Left lobe of liver (tissue), 2 donors: Measurements from ENCODE around the gene FXYD2. TPM values are rescaled to one million over a fixed set of nuclear protein-coding genes. Genes with fewer than 3 reads are reported as not detected.

Experiments
- ATAC-seq: fragments of 200-7000 bp; cut with Tn5 transposase; one replicate; pipeline ENCODE4 v1.9.1; 2020; ENCODE audit warnings: mild to moderate bottlenecking, moderate library complexity
- DNase-seq: peaks from one replicate; pipeline ENCODE4 v3.0.0-alpha.2; 2020; ENCODE audit warnings: low spot score
- total RNA-seq: library from RNA; stranded (reverse); gene quantifications from one replicate; pipeline ENCODE4 v1.2.1, GENCODE V29; 2021
- donor health status: DM: no; HTN: no; CAD: no; lungs with moderate emphysema.
- donor health status: DM: no; HTN: yes; CAD: no.

Gene FXYD2
- total RNA-seq, 1 donor from 2014 or later = 13.6 TPM

- ATAC-seq = no peak
- DNase-seq = no peak
Observed at GRCh38 chr11:117859061-117859460, 34.5 kb upstream of the FXYD2 start.

- DNase-seq = no peak
- ATAC-seq = no peak
Observed at GRCh38 chr11:117857734-117858414, 33.3 kb upstream of the FXYD2 start.

- no peak for ATAC-seq
- DNase-seq = no peak
Observed at GRCh38 chr11:117855912-117856651, 31.5 kb upstream of the FXYD2 start.

GRCh38 chr11:117855186-117855845 lies 30.8 kb upstream of the FXYD2 start:
- ATAC-seq (no peak), DNase-seq (peak; percentile 35)

GRCh38 chr11:117852309-117852708 lies 27.8 kb upstream of the FXYD2 start:
- DNase-seq (no peak), ATAC-seq (no peak)

GRCh38 chr11:117851852-117852251 lies 27.3 kb upstream of the FXYD2 start:
- DNase-seq (peak; percentile 39), ATAC-seq (no peak)

- no peak for ATAC-seq
Observed at GRCh38 chr11:117851106-117851505, 26.6 kb upstream of the FXYD2 start.

GRCh38 chr11:117849781-117850414 lies 25.4 kb upstream of the FXYD2 start:
- DNase-seq = no peak
- no peak for ATAC-seq

More at GRCh38 chr11:117851106-117851505, 26.6 kb upstream of the FXYD2 start:
- no peak for DNase-seq

GRCh38 chr11:117843666-117844484 lies 19.3 kb upstream of the FXYD2 start:
- ATAC-seq (peak; percentile 94), DNase-seq (peak; percentile 76)

- ATAC-seq = peak; percentile 32
Observed at GRCh38 chr11:117842131-117842941, 17.8 kb upstream of the FXYD2 start.

GRCh38 chr11:117841551-117842031 lies 17.0 kb upstream of the FXYD2 start:
- peak; percentile 39 for DNase-seq
- ATAC-seq = no peak

More at GRCh38 chr11:117842131-117842941, 17.8 kb upstream of the FXYD2 start:
- DNase-seq = peak; percentile 46

- no peak for DNase-seq
Observed at GRCh38 chr11:117840881-117841550, 16.5 kb upstream of the FXYD2 start.

GRCh38 chr11:117839936-117840813 lies 15.6 kb upstream of the FXYD2 start:
- ATAC-seq (no peak), DNase-seq (no peak)

More at GRCh38 chr11:117840881-117841550, 16.5 kb upstream of the FXYD2 start:
- ATAC-seq = no peak

- ATAC-seq = no peak
- DNase-seq = peak; percentile 34
Observed at GRCh38 chr11:117839380-117839881, 14.9 kb upstream of the FXYD2 start.

- ATAC-seq (no peak), DNase-seq (no peak)
Observed at GRCh38 chr11:117838901-117839300, 14.4 kb upstream of the FXYD2 start.

GRCh38 chr11:117837791-117838190 lies 13.2 kb upstream of the FXYD2 start:
- ATAC-seq (no peak), DNase-seq (no peak)

- ATAC-seq (no peak), DNase-seq (no peak)
Observed at GRCh38 chr11:117837070-117837776, 12.7 kb upstream of the FXYD2 start.
